Skeletal muscle cell (primary cell): ENCODE results near the gene TMOD2.

ENCODE experiments used
- DNase-seq: peaks from one replicate; pipeline ENCODE4 v3.0.0-alpha.2; 2010; ENCODE audit warnings: low read depth
- H3K4me3 ChIP-seq: 2 replicates; pipeline ENCODE4 v1.5.1; 2011; ENCODE audit warnings: low read depth, mild to moderate bottlenecking, control low read depth, low read length, moderate library complexity

The TMOD2 gene

GRCh38 chr15:51750792-51751696 is at the start of gene TMOD2:
Gene TMOD2, plus strand, starts transcription at chr15:51751597. Its CDS starts 14,845 bp downstream, at chr15:51766442.
- no peak for DNase-seq
- peak within 1 kb of the TSS; percentile 63 for H3K4me3 ChIP-seq

GRCh38 chr15:51702710-51703109 is 48.7 kb upstream of the TMOD2 start:
- no peak for DNase-seq
- H3K4me3 ChIP-seq, result no peak overlapping the region

GRCh38 chr15:51706291-51706690 is 45.1 kb upstream of the TMOD2 start:
- H3K4me3 ChIP-seq, result no peak overlapping the region
- no peak for DNase-seq

- H3K4me3 ChIP-seq, result no peak overlapping the region
- DNase-seq, result no peak
These were observed 44.3 kb upstream of the TMOD2 start for GRCh38 chr15:51706926-51707608.

- H3K4me3 ChIP-seq, result no peak overlapping the region
These were observed 43.4 kb upstream of the TMOD2 start for GRCh38 chr15:51708013-51708412.

GRCh38 chr15:51709031-51709430 is 42.4 kb upstream of the TMOD2 start:
- DNase-seq, result no peak
- no peak overlapping the region for H3K4me3 ChIP-seq

More at GRCh38 chr15:51708013-51708412, 43.4 kb upstream of the TMOD2 start:
- DNase-seq, result no peak

GRCh38 chr15:51714162-51714561 is 37.2 kb upstream of the TMOD2 start:
- no peak for DNase-seq
- no peak overlapping the region for H3K4me3 ChIP-seq

- DNase-seq, result no peak
These were observed 36.5 kb upstream of the TMOD2 start for GRCh38 chr15:51714911-51715310.

GRCh38 chr15:51718219-51718618 is 33.2 kb upstream of the TMOD2 start:
- no peak overlapping the region for H3K4me3 ChIP-seq
- DNase-seq, result no peak

More at GRCh38 chr15:51714911-51715310, 36.5 kb upstream of the TMOD2 start:
- no peak overlapping the region for H3K4me3 ChIP-seq

GRCh38 chr15:51718746-51719145 is 32.7 kb upstream of the TMOD2 start:
- H3K4me3 ChIP-seq, result no peak overlapping the region
- DNase-seq, result no peak

GRCh38 chr15:51720201-51720995 is 31.0 kb upstream of the TMOD2 start:
- no peak overlapping the region for H3K4me3 ChIP-seq

GRCh38 chr15:51721199-51721960 is 30.0 kb upstream of the TMOD2 start:
- H3K4me3 ChIP-seq, result no peak overlapping the region
- DNase-seq, result no peak

More at GRCh38 chr15:51720201-51720995, 31.0 kb upstream of the TMOD2 start:
- DNase-seq, result no peak

- H3K4me3 ChIP-seq, result no peak overlapping the region
- no peak for DNase-seq
These were observed 27.2 kb upstream of the TMOD2 start for GRCh38 chr15:51724199-51724598.

GRCh38 chr15:51724673-51725072 is 26.7 kb upstream of the TMOD2 start:
- H3K4me3 ChIP-seq, result no peak overlapping the region
- no peak for DNase-seq

- peak; percentile 63 for DNase-seq
- no peak overlapping the region for H3K4me3 ChIP-seq
These were observed 24.9 kb upstream of the TMOD2 start for GRCh38 chr15:51726302-51727073.

- H3K4me3 ChIP-seq, result no peak overlapping the region
- no peak for DNase-seq
These were observed 24.1 kb upstream of the TMOD2 start for GRCh38 chr15:51727141-51727897.

- DNase-seq, result peak; percentile 57
- H3K4me3 ChIP-seq, result no peak overlapping the region
These were observed 19.7 kb upstream of the TMOD2 start for GRCh38 chr15:51731549-51732267.
